Small intestine (tissue), 16 donors: Measurements from ENCODE around the gene ZNF28. TPM values are rescaled to one million over a fixed set of nuclear protein-coding genes. Genes with fewer than 3 reads are reported as not detected.
A peak's percentile ranks its signal among the peaks of the same experiment; 100 is the strongest.
"Not testable (repeated sequence)": the region's sequence is repeated elsewhere in the genome, so short reads cannot be mapped to it uniquely, and the experiment has no call there.

ENCODE experiments used
- DNase-seq, 2 donors: peaks; one replicate each; pipeline versions ENCODE4 v3.0.0 to v3.0.0-alpha.2; 2013
- FAIRE-seq: peaks from 2 replicates; lab custom pipeline; 2012; peaks lifted over from hg19 to GRCh38; lab: Jason Lieb, UNC
- H3K27ac ChIP-seq, 3 donors: one replicate each; pipeline ENCODE4 v1.5.1; 2013; ENCODE audit warnings: low read length in 2 of 3, mild to moderate bottlenecking in 2 of 3, control low read depth in 1 of 3, inconsistent platforms in 1 of 3, low read depth in 1 of 3, moderate library complexity in 1 of 3
- H3K27me3 ChIP-seq, 3 donors: one replicate each; pipeline ENCODE4 v1.6.1; 2013; ENCODE audit warnings: low read length in 3 of 3, inconsistent platforms in 1 of 3; ENCODE audit not compliant: control insufficient read depth in 3 of 3, insufficient read depth in 3 of 3
- H3K36me3 ChIP-seq, 3 donors: one replicate each; pipeline ENCODE4 v1.6.1; 2013; ENCODE audit warnings: low read length in 3 of 3, inconsistent platforms in 1 of 3, low read depth in 1 of 3, mild to moderate bottlenecking in 1 of 3, moderate library complexity in 1 of 3; ENCODE audit not compliant: control insufficient read depth in 3 of 3, insufficient read depth in 2 of 3
- H3K4me1 ChIP-seq, 3 donors: one replicate each; pipeline ENCODE4 v1.6.1; 2013; ENCODE audit warnings: low read length in 2 of 3, inconsistent platforms in 1 of 3, low read depth in 1 of 3, mild to moderate bottlenecking in 1 of 3, moderate library complexity in 1 of 3; ENCODE audit not compliant: control insufficient read depth in 3 of 3, insufficient read depth in 2 of 3
- H3K4me3 ChIP-seq, 3 donors: one replicate each; pipeline ENCODE4 v1.5.1; 2013; ENCODE audit warnings: low read length in 3 of 3, control low read depth in 1 of 3, inconsistent platforms in 1 of 3, low read depth in 1 of 3, mild to moderate bottlenecking in 1 of 3, moderate library complexity in 1 of 3
- H3K9me3 ChIP-seq, 2 donors: one replicate each; pipeline ENCODE4 v1.6.1; 2013; ENCODE audit warnings: low read depth in 1 of 2, low read length in 1 of 2; ENCODE audit not compliant: control insufficient read depth in 2 of 2, insufficient read depth in 1 of 2
- WGBS, 3 donors: extraction: QIAGEN DNeasy Blood & Tissue Kit; methylation state at CpG; one replicate each; pipeline ENCODE4 v1.1.7; 2013; 5-methylcytosine and 5-hydroxymethylcytosine counted together
- long read RNA-seq, 10 donors: transcript quantifications; one replicate each; lab custom pipeline, GENCODE V29; 2026
- polyA plus RNA-seq, 4 donors: library from polyadenylated mRNA; stranded (reverse) in 3 of 4; unstranded in 1 of 4; fragments of 200-250 nt in 3 of 4; fragments of 120-200 nt in 1 of 4; gene quantifications; one replicate each; pipeline versions ENCODE4 v1.2.1 to v1.2.3, GENCODE V29; 2013
- donor health status: healthy with polysubstance abuse.
- donor health status: control.
- donor health status: control.
- donor health status: Bipolar disorder and iron deficiency.
- donor health status: healthy.

Gene ZNF28
- 10 to 100 TPM in 1 of 4 donors, 1 to 10 TPM in 3; 2.2 to 29.6 (median 5.8) TPM for polyA plus RNA-seq
- long read RNA-seq, donor 1, full-length matches to known transcripts: 7 of 7 reads
- long read RNA-seq, donor 1, partial matches to known transcripts: 0 of 7 reads
- long read RNA-seq, donor 1, other reads (novel, unspliced or antisense): 0 of 7 reads
- long read RNA-seq, donor 2, partial matches to known transcripts: 0 of 1 reads
- long read RNA-seq, donor 2, other reads (novel, unspliced or antisense): 0 of 1 reads
- long read RNA-seq, donor 3, full-length matches to known transcripts: 2 of 2 reads
- long read RNA-seq, donor 3, partial matches to known transcripts: 0 of 2 reads
- long read RNA-seq, donor 3, other reads (novel, unspliced or antisense): 0 of 2 reads
- long read RNA-seq, donor 4: 0 reads
- long read RNA-seq, donor 5, full-length matches to known transcripts: 2 of 2 reads
- long read RNA-seq, donor 5, partial matches to known transcripts: 0 of 2 reads
- long read RNA-seq, donor 5, other reads (novel, unspliced or antisense): 0 of 2 reads
- long read RNA-seq, donor 6, partial matches to known transcripts: 0 of 6 reads
- long read RNA-seq, donor 6, other reads (novel, unspliced or antisense): 6 of 6 reads
- long read RNA-seq, donor 7, partial matches to known transcripts: 0 of 1 reads
- long read RNA-seq, donor 7, other reads (novel, unspliced or antisense): 0 of 1 reads
- long read RNA-seq, donor 8: 0 reads
- long read RNA-seq, donor 9, partial matches to known transcripts: 0 of 1 reads
- long read RNA-seq, donor 9, other reads (novel, unspliced or antisense): 0 of 1 reads
- long read RNA-seq, donor 10, full-length matches to known transcripts: 2 of 2 reads
- long read RNA-seq, donor 10, partial matches to known transcripts: 0 of 2 reads
- long read RNA-seq, donor 10, other reads (novel, unspliced or antisense): 0 of 2 reads

DNA sequence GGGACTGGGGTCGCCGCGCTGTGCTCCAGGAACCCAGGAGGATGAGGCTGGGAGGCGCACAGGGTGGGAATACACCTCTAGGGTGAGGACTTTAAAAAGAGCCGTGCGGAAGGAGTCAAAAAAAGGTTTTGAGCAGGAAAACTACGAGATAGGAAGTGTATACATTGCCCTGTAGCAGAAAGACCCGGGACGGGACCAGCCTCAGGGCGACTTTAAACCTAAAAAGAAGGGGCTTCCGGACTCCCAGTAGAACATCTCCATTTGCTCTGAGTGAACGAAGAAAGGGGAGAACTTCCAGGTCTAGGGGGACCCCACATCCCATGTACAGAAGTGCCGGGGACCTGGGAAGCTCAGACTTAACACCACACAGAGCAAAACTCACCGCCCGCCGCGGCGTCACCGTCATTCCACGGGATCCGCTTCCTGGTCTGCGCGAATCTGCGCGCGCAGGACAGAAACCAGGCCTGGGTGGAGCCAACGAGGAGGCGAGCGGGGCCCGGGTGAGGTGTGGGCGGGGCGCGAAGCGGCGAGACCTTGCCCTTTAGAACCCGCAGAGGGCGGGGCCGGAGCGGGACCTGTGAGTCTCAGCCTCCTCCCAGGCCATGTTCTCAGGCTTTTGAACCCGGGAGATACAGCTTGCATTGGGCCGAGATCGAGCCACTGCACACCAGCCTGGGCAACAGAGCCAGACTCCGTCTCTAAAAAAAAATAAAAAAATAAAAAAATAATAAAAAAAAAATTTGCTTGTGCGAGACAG lies at the start of gene ZNF28:
Gene ZNF28, minus strand, starts transcription at position 430 of the 757 bp plus-strand sequence. CDS start 3,675 bp downstream, outside the sequence.
- Histone ChIP-seq H3K9me3 (peaks cover 0 to 13% of the 10 kb centered on the region in 2 donors), H3K36me3 (peaks cover 0 to 15% (median 6%) of the 10 kb centered on the region in 3 donors), H3K4me3 (peak within 1 kb of the TSS; percentile 49 to 61 (median 59)), H3K27ac (peak within 1 kb of the TSS in 2 of 3 donors; percentile 27 to 52)
- H3K4me1 ChIP-seq, FAIRE-seq, H3K27me3 ChIP-seq: not testable (repeated sequence)
- DNase-seq: peak; percentile 68 to 69
- 2 to 4% (median 2%) methylated on average over 18 to 36 of the region's 44 CpGs for whole genome bisulfite sequencing, 3 donors

GRCh38 chr19:52868031-52868430 lies 46.6 kb upstream of the ZNF28 start:
- not testable (repeated sequence) for FAIRE-seq, DNase-seq, H3K4me3 ChIP-seq, H3K27me3 ChIP-seq, H3K4me1 ChIP-seq, H3K27ac ChIP-seq, H3K36me3 ChIP-seq
- WGBS, 3 donors: 92 to 96% (median 92%) methylated on average over 11 of the region's 11 CpGs
- peaks cover 1 to 32% of the 10 kb centered on the region in 2 donors for H3K9me3 ChIP-seq

DNA sequence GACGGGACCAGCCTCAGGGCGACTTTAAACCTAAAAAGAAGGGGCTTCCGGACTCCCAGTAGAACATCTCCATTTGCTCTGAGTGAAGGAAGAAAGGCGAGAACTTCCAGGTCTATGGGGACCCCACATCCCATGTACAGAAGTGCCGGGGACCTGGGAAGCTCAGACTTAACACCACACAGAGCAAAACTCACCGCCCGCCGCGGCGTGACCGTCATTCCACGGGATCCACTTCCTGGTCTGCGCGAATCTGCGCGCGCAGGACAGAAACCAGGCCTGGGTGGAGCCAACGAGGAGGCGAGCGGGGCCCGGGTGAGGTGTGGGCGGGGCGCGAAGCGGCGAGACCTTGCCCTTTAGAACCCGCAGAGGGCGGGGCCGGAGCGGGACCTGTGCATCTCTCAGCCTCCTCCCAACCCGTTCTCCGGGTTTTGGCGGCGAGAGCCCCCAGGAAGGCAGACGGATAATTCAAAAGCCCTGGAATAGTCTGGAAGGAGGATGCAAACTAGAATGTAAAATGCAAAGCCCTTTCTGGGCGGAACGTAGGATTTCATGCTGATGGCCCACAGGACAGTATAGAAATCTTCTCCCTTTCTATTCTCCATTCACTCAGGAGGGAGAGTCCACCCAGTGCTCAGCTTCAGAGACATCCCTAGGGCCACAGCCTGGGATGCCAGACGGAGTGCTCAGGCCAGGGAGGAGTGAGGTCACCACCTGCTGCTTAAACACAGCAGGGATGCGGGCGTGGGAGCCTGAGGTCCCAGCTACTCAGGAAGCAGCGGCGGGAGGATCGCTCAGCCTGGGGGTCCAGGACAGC lies 36.2 kb upstream of the ZNF28 start, which contains the start of gene ZNF468:
Gene ZNF468, minus strand, starts transcription at position 242 of the 814 bp plus-strand sequence. CDS start 3,347 bp downstream, outside the sequence.
- 3 to 10% (median 6%) methylated on average over 34 to 43 of the region's 43 CpGs for WGBS, 3 donors
- FAIRE-seq, H3K27me3 ChIP-seq, H3K4me1 ChIP-seq, H3K9me3 ChIP-seq: not testable (repeated sequence)
- Histone ChIP-seq H3K4me3 (peak within 1 kb of the TSS; percentile 61 to 69 (median 62)), H3K36me3 (peaks cover 4 to 15% (median 7%) of the 10 kb centered on the region in 3 donors), H3K27ac (peak within 1 kb of the TSS; percentile 45 to 88 (median 61))
- DNase-seq: peak; percentile 73 to 88

DNA sequence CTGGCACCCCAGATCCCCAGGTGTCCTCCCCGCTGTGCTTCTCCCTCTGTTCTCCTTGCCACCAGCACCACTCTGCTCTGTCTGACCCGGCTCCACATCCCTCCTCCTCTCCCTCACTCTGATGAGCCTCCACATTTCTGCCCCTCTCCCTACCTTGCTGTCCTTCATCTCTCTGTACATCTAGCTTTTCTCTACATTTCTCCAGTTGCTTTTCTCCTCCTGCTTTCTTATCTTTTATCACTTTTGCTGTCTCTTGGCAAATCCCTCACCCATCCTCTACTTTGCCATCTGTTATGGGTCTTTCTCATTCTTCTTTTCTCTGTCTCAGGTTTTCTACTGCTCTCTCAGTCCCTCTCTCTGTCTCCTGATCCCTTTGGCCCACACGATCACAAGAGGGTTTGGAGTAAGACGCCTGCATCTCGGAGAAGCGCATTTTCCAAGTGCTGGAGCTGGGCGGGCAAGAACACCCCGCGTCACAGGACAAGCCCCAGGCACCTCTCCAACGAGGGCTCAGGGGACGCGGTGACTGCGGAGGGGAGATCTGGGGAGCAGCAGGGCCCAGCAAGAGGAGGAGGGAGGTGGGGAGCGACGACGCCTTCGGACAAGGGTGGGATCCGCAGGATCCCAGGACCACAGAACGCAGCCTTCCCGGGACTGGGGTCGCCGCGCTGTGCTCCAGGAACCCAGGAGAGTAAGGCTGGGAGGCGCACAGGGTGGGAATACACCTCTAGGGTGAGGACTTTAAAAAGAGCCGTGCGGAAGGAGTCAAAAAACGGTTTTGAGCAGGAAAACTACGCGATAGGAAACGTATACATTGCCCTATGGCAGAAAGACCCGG lies 35.3 kb upstream of the ZNF28 start:
- not testable (repeated sequence) for H3K4me1 ChIP-seq, H3K9me3 ChIP-seq, FAIRE-seq, H3K27me3 ChIP-seq
- peak; percentile 2 to 42 for DNase-seq
- 1 to 6% (median 3%) methylated on average over 21 to 24 of the region's 31 CpGs for WGBS, 3 donors
- H3K36me3 ChIP-seq: peaks cover 4 to 22% (median 7%) of the 10 kb centered on the region in 3 donors
- peak overlapping the region; percentile 61 to 69 (median 62) for H3K4me3 ChIP-seq
- peak overlapping the region; percentile 45 to 88 (median 61) for H3K27ac ChIP-seq

DNA sequence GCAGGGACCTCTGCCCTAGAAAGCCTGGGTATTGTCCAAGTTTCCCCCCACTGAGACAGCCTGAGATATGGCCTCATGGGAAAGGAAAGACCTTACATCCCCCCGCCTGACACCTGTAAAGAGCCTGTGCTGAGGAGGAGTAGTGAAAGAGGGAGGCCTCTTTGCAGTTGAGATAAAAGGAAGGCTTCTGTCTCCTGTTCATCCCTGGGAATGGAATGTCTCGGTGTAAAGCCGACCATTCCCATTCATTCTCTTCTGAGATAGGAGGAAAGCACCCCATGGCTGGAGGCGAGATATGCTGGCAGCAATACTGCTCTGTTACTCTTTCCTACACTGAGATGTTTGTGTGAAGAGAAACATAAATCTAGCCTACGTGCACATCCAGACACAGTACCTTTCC lies 25.9 kb upstream of the ZNF28 start:
- H3K36me3 ChIP-seq: peaks cover 38 to 74% (median 61%) of the 10 kb centered on the region in 3 donors
- H3K4me1 ChIP-seq: not testable (repeated sequence)

GRCh38 chr19:52840825-52841465 lies 19.5 kb upstream of the ZNF28 start:
- not testable (repeated sequence) for FAIRE-seq, H3K27ac ChIP-seq, H3K4me3 ChIP-seq, H3K4me1 ChIP-seq, DNase-seq, H3K27me3 ChIP-seq
- 99% methylated on average over 10 of the region's 10 CpGs for WGBS, 3 donors
- H3K9me3 ChIP-seq: peaks cover 9 to 67% of the 10 kb centered on the region in 2 donors
- H3K36me3 ChIP-seq: peaks cover 32 to 46% (median 37%) of the 10 kb centered on the region in 3 donors

More for the DNA sequence above, 25.9 kb upstream of the ZNF28 start:
- H3K27me3 ChIP-seq, FAIRE-seq, H3K27ac ChIP-seq, DNase-seq, H3K4me3 ChIP-seq: not testable (repeated sequence)
- 82 to 98% (median 84%) methylated on average over 5 of the region's 5 CpGs for WGBS, 3 donors
- H3K9me3 ChIP-seq: peaks cover 8 to 55% of the 10 kb centered on the region in 2 donors
